K562 (cell line): ENCODE measurements around the gene TSPAN18. TPM values are rescaled to one million over a fixed set of nuclear protein-coding genes. Genes with fewer than 3 reads are reported as not detected.

ENCODE experiments used
- ATAC-seq: fragments of 200-7000 bp; cut with Tn5 transposase; 3 replicates; pipeline ENCODE4 v1.9.1; 2020; ENCODE audit warnings: moderate library complexity
- BruUV-seq: library from RNA; stranded (reverse); fragments of 400-500 nt; replicated peaks from 2 replicates; lab custom pipeline; 2021; lab: Mats Ljungman, UMichigan
- CTCF ChIA-PET: fragments of 300-600 bp; formaldehyde crosslinking; extraction: SDS; loops from one replicate; lab custom pipeline; 2021; ENCODE audit warnings: low intra/inter-chr PET ratio; lab: Yijun Ruan, JAX
- POLR2A ChIA-PET: fragments of 300-600, 350-650 bp; sonication (Branson Sonifier 250); formaldehyde crosslinking; extraction: SDS; loops from one replicate; lab custom pipeline; 2021; ENCODE audit warnings: antibody characterized with exemption, inconsistent platforms; lab: Yijun Ruan, JAX
- DNase-seq, 4 experiments: peaks; one replicate each; pipeline versions ENCODE4 v3.0.0 to v3.0.0-alpha.2; 2011 to 2018; ENCODE audit warnings: low spot score in 3 of 4, mixed read lengths in 3 of 4; ENCODE audit errors: extremely low read depth in 1 of 4
- FAIRE-seq: peaks from 2 replicates; lab custom pipeline; 2011; peaks lifted over from hg19 to GRCh38; lab: Jason Lieb, UNC
- H2AFZ ChIP-seq: 2 replicates; pipeline ENCODE4 v1.6.0; 2011; ENCODE audit warnings: low read depth, low read length, control low read depth, inconsistent platforms
- H3K27ac ChIP-seq: fragments of 200-600 bp; 3 replicates; pipeline ENCODE4 v1.8.0; 2011; ENCODE audit warnings: low read depth, mild to moderate bottlenecking, control low read depth, inconsistent platforms, low read length, moderate library complexity, mixed read lengths; ENCODE audit errors: extremely low read depth
- H3K27me3 ChIP-seq, 2 experiments: fragments of 300-600 bp in 1 of 2; 2 replicates in 1 of 2; 3 replicates in 1 of 2; pipeline versions ENCODE4 v1.6.0 to v1.8.0; 2011; ENCODE audit warnings: inconsistent platforms in 2 of 2, low read length in 2 of 2, mild to moderate bottlenecking in 1 of 2, mixed read lengths in 1 of 2, moderate library complexity in 1 of 2; ENCODE audit not compliant: control insufficient read depth in 2 of 2, insufficient read depth in 2 of 2
- H3K36me3 ChIP-seq: fragments of 300-600 bp; 3 replicates; pipeline ENCODE4 v1.8.0; 2011; ENCODE audit warnings: mild to moderate bottlenecking, low read length, inconsistent platforms; ENCODE audit not compliant: control insufficient read depth, insufficient read depth
- H3K4me1 ChIP-seq, 2 experiments: fragments of 200-600 bp in 1 of 2; replicated peaks in 1 of 2; 2 replicates in 1 of 2; 3 replicates in 1 of 2; pipeline versions ENCODE4 v1.5.1 to v1.8.0; 2011; ENCODE audit warnings: inconsistent platforms in 2 of 2, low read length in 2 of 2, mild to moderate bottlenecking in 1 of 2, mixed read lengths in 1 of 2, moderate library complexity in 1 of 2; ENCODE audit not compliant: control insufficient read depth in 2 of 2, insufficient read depth in 2 of 2
- H3K4me2 ChIP-seq: 2 replicates; pipeline ENCODE4 v1.6.1; 2011; ENCODE audit warnings: low read length, control low read depth, inconsistent platforms, mixed read lengths; ENCODE audit not compliant: insufficient read depth
- H3K4me3 ChIP-seq: fragments of 200-600 bp; sonication (generic), shearing (Covaris generic); 2 replicates; pipeline ENCODE4 v1.5.1; 2016; ENCODE audit warnings: control low read depth, inconsistent platforms
- H3K79me2 ChIP-seq: fragments of 200-600 bp; 3 replicates; pipeline ENCODE4 v1.8.0; 2011; ENCODE audit warnings: low read length, inconsistent platforms; ENCODE audit not compliant: control insufficient read depth, insufficient read depth
- H3K9ac ChIP-seq, 2 experiments: 2 replicates each; pipeline versions ENCODE4 v1.6.0 to v1.6.1; 2011; ENCODE audit warnings: low read depth in 2 of 2, low read length in 2 of 2, control low read depth in 1 of 2, inconsistent platforms in 1 of 2, mild to moderate bottlenecking in 1 of 2, mixed read lengths in 1 of 2; ENCODE audit not compliant: insufficient read depth in 1 of 2
- H3K9me1 ChIP-seq: one replicate; pipeline ENCODE4 v1.6.0; 2011; ENCODE audit warnings: inconsistent platforms, mild to moderate bottlenecking, low read length, moderate library complexity; ENCODE audit not compliant: control insufficient read depth, insufficient read depth
- H3K9me3 ChIP-seq: replicated peaks from 2 replicates; pipeline ENCODE4 v1.5.1; 2011; ENCODE audit warnings: low read depth, low read length, inconsistent platforms; ENCODE audit not compliant: control insufficient read depth, insufficient read depth
- H4K20me1 ChIP-seq: replicated peaks from 2 replicates; pipeline ENCODE4 v1.6.1; 2011; ENCODE audit warnings: low read length, inconsistent platforms, mixed read lengths; ENCODE audit not compliant: control insufficient read depth, insufficient read depth
- ATF1 ChIP-seq, 2 experiments: fragments of 450-650 bp in 1 of 2; IDR thresholded peaks; 2 replicates each; pipeline ENCODE4 v1.6.1; 2016; ENCODE audit warnings: missing compliant biosample characterization in 1 of 2, missing genetic modification characterization in 1 of 2
- BDP1 ChIP-seq: IDR thresholded peaks from 3 replicates; pipeline ENCODE4 v1.6.1; 2011; ENCODE audit not compliant: insufficient read length, insufficient read depth
- BRD4 ChIP-seq: fragments of 200-600 bp; sonication (generic); IDR thresholded peaks from 2 replicates; pipeline ENCODE4 v1.6.1; 2017; ENCODE audit warnings: inconsistent platforms
- HDAC8 ChIP-seq: fragments of 450-650 bp; IDR thresholded peaks from 2 replicates; pipeline ENCODE4 v1.6.1; 2016; ENCODE audit warnings: mild to moderate bottlenecking, missing genetic modification characterization, moderate library complexity, missing compliant biosample characterization
- SPI1 ChIP-seq: IDR thresholded peaks from 2 replicates; pipeline ENCODE4 v1.6.1; 2011; ENCODE audit warnings: low read depth, low read length, control low read depth, borderline replicate concordance
- TCF7 ChIP-seq: sonication (generic); IDR thresholded peaks from 2 replicates; pipeline ENCODE4 v1.6.1; 2016; ENCODE audit warnings: antibody characterized with exemption, borderline replicate concordance
- XRCC4 ChIP-seq: IDR thresholded peaks from one replicate; pipeline ENCODE4 v1.6.1; 2011; ENCODE audit not compliant: insufficient read depth, insufficient read length; ENCODE audit errors: extremely low read depth
- WGBS: fragments of 100-300 bp; shearing (Covaris generic); methylation state at CpG from one replicate; pipeline ENCODE4 v1.1.6; 2016; ENCODE audit warnings: low coverage, mixed read lengths; ENCODE audit not compliant: insufficient coverage; ENCODE audit errors: missing lambda C conversion rate; 5-methylcytosine and 5-hydroxymethylcytosine counted together
- in situ Hi-C: fragments of 300-500 bp; cut with MboI; formaldehyde crosslinking; loops from 4 replicates; pipeline ENCODE4 v1.15.0; 2018; ENCODE audit warnings: inconsistent platforms, mixed read lengths
- intact Hi-C: fragments of 100-400 bp; cut with micrococcal nuclease; formaldehyde crosslinking; loops from 2 replicates; pipeline ENCODE4 v1.14.2; 2022
- polyA plus RNA-seq, 8 experiments: library from polyadenylated mRNA; depleted of rRNA in 4 of 8; stranded (reverse) in 5 of 8; unstranded in 3 of 8; fragments of >200 nt; fragmentation: Nextera tagmentation in 2 of 8; fragmentation: Illumina TruSeq in 1 of 8; extraction: Ambion mirVana in 2 of 8; extraction: Trizol in 1 of 8; gene quantifications; 2 replicates each; pipeline versions ENCODE4 v1.2.1 to v1.2.3, GENCODE V29; 2011 to 2014; ENCODE audit warnings: inconsistent platforms in 1 of 8, missing spikeins in 1 of 8
- total RNA-seq, 7 experiments: library from RNA; depleted of rRNA in 6 of 7; stranded (reverse); fragments of >200 nt in 6 of 7; fragmentation: Illumina TruSeq in 2 of 7; extraction: Trizol in 2 of 7; gene quantifications; 2 replicates each; pipeline versions ENCODE4 v1.2.1 to v1.2.3, GENCODE V29; 2011 to 2021; ENCODE audit warnings: low replicate concordance in 1 of 7
- TF ChIP-seq, protein P1 (sequence below): fragments of 250-450 bp; sonication (Bioruptor Pico); IDR thresholded peaks from 2 replicates; pipeline ENCODE4 v1.4.0; 2020; ENCODE audit warnings: mild to moderate bottlenecking, moderate library complexity
- TF ChIP-seq, protein P2 (sequence below): fragments of 250-450 bp; sonication (Bioruptor Pico); IDR thresholded peaks from 2 replicates; pipeline ENCODE4 v1.5.0; 2020; ENCODE audit warnings: mild to moderate bottlenecking
- TF ChIP-seq, protein P3 (sequence below): sonication (generic); formaldehyde crosslinking; IDR thresholded peaks from 2 replicates; pipeline ENCODE4 v1.8.0; 2022; ENCODE audit warnings: mild to moderate bottlenecking, missing genetic modification reagents
- TF ChIP-seq, protein P4 (sequence below): sonication (generic); formaldehyde crosslinking; IDR thresholded peaks from 2 replicates; pipeline ENCODE4 v1.8.1; 2022; ENCODE audit warnings: missing genetic modification reagents

Gene TSPAN18
- total and polyA plus RNA-seq, 9 of the 15 experiments (the other 6 are each of a cell fraction or from before 2014, with no cell fraction given): 0.17 to 0.35 (median 0.22) TPM; not detected in 4

DNA sequence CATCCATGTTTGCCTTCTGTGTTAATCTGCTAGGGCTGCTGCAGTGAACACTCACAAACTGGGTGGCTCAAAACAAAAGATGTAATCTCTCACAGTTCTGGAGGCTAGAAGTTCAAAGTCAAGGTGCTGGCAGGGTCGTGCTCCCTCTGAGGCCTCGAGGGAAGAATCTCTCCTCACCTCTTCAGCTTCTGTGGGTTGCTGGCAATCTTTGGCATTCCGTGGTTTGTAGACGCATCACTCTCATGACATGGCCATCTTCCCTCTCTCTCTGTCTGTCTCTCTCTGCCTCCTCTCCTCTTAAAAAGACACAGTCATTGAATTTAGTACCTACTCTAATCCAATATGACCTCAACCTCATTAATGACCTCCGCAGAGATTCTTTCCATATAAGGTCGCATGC is 78.8 kb downstream of the TSPAN18 start (continued):
- TF ChIP-seq, protein P1, sequence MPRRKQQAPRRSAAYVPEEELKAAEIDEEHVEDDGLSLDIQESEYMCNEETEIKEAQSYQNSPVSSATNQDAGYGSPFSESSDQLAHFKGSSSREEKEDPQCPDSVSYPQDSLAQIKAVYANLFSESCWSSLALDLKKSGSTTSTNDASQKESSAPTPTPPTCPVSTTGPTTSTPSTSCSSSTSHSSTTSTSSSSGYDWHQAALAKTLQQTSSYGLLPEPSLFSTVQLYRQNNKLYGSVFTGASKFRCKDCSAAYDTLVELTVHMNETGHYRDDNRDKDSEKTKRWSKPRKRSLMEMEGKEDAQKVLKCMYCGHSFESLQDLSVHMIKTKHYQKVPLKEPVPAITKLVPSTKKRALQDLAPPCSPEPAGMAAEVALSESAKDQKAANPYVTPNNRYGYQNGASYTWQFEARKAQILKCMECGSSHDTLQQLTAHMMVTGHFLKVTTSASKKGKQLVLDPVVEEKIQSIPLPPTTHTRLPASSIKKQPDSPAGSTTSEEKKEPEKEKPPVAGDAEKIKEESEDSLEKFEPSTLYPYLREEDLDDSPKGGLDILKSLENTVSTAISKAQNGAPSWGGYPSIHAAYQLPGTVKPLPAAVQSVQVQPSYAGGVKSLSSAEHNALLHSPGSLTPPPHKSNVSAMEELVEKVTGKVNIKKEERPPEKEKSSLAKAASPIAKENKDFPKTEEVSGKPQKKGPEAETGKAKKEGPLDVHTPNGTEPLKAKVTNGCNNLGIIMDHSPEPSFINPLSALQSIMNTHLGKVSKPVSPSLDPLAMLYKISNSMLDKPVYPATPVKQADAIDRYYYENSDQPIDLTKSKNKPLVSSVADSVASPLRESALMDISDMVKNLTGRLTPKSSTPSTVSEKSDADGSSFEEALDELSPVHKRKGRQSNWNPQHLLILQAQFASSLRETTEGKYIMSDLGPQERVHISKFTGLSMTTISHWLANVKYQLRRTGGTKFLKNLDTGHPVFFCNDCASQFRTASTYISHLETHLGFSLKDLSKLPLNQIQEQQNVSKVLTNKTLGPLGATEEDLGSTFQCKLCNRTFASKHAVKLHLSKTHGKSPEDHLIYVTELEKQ: no peak
- TF ChIP-seq BRD4 (no peak), SPI1 (no peak), TCF7 (no peak), ATF1 (CRISPR knock-in tag; IDR thresholded peaks at IDR 0.05) (no peak), ATF1 (tag; IDR thresholded peaks at IDR 0.05) (no peak), BDP1 (no peak)

DNA sequence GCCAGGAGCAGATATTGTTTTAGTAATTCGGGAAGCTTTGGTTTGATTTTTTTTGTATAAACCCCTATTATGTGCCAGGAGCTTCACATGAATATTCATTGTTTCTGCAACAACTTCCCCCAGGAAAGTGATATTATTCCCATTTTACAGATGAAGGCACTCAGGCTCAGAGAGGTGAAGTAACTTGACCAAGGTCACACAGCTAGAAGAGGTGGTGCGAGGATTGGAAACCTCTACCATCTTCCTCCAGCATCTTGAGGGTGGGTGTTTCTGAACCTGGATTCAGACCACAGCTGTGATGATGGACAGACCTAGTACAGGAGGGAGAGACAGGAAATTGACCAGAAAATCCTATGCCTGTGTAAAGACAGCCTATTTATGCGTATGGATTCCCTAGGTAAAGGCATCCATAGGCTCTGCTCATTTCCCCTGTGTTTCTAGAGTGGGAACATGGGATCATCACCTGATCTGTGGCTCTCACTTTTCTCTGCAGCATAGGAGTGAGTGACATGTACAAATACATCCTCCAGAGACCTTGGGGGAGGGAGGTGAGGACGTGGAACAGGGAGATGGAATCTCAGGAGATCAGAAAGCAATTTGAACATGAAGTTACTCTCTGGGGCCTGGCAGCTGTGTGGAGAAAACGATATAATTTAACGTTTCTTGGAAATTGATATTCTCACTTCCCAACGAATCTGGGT is 81.4 kb downstream of the TSPAN18 start:
- peaks cover 19 to 67% of the 10 kb centered on the region in 2 experiments; a peak in 3 of 5 replicates for H3K27me3 ChIP-seq
- no peak for DNase-seq
- no peak for TF ChIP-seq HDAC8 (tag)
- TF ChIP-seq, protein P2, sequence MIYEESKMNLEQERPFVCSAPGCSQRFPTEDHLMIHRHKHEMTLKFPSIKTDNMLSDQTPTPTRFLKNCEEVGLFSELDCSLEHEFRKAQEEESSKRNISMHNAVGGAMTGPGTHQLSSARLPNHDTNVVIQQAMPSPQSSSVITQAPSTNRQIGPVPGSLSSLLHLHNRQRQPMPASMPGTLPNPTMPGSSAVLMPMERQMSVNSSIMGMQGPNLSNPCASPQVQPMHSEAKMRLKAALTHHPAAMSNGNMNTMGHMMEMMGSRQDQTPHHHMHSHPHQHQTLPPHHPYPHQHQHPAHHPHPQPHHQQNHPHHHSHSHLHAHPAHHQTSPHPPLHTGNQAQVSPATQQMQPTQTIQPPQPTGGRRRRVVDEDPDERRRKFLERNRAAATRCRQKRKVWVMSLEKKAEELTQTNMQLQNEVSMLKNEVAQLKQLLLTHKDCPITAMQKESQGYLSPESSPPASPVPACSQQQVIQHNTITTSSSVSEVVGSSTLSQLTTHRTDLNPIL (CRISPR knock-in tag): no peak
- no peak for TF ChIP-seq XRCC4
- TF ChIP-seq, protein P3, sequence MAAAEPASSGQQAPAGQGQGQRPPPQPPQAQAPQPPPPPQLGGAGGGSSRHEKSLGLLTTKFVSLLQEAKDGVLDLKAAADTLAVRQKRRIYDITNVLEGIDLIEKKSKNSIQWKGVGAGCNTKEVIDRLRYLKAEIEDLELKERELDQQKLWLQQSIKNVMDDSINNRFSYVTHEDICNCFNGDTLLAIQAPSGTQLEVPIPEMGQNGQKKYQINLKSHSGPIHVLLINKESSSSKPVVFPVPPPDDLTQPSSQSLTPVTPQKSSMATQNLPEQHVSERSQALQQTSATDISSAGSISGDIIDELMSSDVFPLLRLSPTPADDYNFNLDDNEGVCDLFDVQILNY: no peak
- TF ChIP-seq, protein P4, sequence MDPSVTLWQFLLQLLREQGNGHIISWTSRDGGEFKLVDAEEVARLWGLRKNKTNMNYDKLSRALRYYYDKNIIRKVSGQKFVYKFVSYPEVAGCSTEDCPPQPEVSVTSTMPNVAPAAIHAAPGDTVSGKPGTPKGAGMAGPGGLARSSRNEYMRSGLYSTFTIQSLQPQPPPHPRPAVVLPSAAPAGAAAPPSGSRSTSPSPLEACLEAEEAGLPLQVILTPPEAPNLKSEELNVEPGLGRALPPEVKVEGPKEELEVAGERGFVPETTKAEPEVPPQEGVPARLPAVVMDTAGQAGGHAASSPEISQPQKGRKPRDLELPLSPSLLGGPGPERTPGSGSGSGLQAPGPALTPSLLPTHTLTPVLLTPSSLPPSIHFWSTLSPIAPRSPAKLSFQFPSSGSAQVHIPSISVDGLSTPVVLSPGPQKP: no peak

More for the DNA sequence above, 81.4 kb downstream of the TSPAN18 start:
- ATAC-seq (no peak), FAIRE-seq (no peak)
- no peak overlapping the region for H3K4me3 ChIP-seq
- in situ Hi-C loops: no loop called here
- ChIA-PET POLR2A (no interaction called here), CTCF (no interaction called here)
- H3K4me2 ChIP-seq: no peak overlapping the region
- H2AFZ ChIP-seq: no peak overlapping the region
- H3K4me1 ChIP-seq: no peaks in the 10 kb centered on the region
- no peak overlapping the region for H3K9ac ChIP-seq
- peaks cover 7% of the 10 kb centered on the region for H4K20me1 ChIP-seq
- BruUV-seq: no TSS peak
- H3K79me2 ChIP-seq: no peaks in the 10 kb centered on the region
- no peaks in the 10 kb centered on the region for H3K9me3 ChIP-seq
- 0% methylated on average over 7 of the region's 7 CpGs for WGBS
- intact Hi-C loops: no loop called here
- no peak overlapping the region for H3K27ac ChIP-seq
- H3K36me3 ChIP-seq: no peaks in the 10 kb centered on the region
- H3K9me1 ChIP-seq: no peaks in the 10 kb centered on the region
